ENCODE data around the gene FCER1G.

GRCh38 chr1:161265305-161265704 is 50.2 kb downstream of the FCER1G start:
- TF ChIP-seq, protein P1, sequence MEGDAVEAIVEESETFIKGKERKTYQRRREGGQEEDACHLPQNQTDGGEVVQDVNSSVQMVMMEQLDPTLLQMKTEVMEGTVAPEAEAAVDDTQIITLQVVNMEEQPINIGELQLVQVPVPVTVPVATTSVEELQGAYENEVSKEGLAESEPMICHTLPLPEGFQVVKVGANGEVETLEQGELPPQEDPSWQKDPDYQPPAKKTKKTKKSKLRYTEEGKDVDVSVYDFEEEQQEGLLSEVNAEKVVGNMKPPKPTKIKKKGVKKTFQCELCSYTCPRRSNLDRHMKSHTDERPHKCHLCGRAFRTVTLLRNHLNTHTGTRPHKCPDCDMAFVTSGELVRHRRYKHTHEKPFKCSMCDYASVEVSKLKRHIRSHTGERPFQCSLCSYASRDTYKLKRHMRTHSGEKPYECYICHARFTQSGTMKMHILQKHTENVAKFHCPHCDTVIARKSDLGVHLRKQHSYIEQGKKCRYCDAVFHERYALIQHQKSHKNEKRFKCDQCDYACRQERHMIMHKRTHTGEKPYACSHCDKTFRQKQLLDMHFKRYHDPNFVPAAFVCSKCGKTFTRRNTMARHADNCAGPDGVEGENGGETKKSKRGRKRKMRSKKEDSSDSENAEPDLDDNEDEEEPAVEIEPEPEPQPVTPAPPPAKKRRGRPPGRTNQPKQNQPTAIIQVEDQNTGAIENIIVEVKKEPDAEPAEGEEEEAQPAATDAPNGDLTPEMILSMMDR (IDR thresholded peaks at IDR 0.05; ENCODE audit: insufficient read depth, low read length), result no peak
- TF ChIP-seq POLR2AphosphoS5 (IDR thresholded peaks at IDR 0.05; ENCODE audit: low read depth), result no peak
- no peak for TF ChIP-seq SPI1 (IDR thresholded peaks at IDR 0.05; ENCODE audit: borderline replicate concordance, low read depth)
- TF ChIP-seq, protein P2, sequence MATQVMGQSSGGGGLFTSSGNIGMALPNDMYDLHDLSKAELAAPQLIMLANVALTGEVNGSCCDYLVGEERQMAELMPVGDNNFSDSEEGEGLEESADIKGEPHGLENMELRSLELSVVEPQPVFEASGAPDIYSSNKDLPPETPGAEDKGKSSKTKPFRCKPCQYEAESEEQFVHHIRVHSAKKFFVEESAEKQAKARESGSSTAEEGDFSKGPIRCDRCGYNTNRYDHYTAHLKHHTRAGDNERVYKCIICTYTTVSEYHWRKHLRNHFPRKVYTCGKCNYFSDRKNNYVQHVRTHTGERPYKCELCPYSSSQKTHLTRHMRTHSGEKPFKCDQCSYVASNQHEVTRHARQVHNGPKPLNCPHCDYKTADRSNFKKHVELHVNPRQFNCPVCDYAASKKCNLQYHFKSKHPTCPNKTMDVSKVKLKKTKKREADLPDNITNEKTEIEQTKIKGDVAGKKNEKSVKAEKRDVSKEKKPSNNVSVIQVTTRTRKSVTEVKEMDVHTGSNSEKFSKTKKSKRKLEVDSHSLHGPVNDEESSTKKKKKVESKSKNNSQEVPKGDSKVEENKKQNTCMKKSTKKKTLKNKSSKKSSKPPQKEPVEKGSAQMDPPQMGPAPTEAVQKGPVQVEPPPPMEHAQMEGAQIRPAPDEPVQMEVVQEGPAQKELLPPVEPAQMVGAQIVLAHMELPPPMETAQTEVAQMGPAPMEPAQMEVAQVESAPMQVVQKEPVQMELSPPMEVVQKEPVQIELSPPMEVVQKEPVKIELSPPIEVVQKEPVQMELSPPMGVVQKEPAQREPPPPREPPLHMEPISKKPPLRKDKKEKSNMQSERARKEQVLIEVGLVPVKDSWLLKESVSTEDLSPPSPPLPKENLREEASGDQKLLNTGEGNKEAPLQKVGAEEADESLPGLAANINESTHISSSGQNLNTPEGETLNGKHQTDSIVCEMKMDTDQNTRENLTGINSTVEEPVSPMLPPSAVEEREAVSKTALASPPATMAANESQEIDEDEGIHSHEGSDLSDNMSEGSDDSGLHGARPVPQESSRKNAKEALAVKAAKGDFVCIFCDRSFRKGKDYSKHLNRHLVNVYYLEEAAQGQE (IDR thresholded peaks at IDR 0.05; ENCODE audit: insufficient replicate concordance, low read depth), result no peak
